Measurements from ENCODE around the gene AADACL3.
A peak's percentile ranks its signal among the peaks of the same experiment; 100 is the strongest.
"Not testable (repeated sequence)": the region's sequence is repeated elsewhere in the genome, so short reads cannot be mapped to it uniquely, and the experiment has no call there.

Gene AADACL3

DNA sequence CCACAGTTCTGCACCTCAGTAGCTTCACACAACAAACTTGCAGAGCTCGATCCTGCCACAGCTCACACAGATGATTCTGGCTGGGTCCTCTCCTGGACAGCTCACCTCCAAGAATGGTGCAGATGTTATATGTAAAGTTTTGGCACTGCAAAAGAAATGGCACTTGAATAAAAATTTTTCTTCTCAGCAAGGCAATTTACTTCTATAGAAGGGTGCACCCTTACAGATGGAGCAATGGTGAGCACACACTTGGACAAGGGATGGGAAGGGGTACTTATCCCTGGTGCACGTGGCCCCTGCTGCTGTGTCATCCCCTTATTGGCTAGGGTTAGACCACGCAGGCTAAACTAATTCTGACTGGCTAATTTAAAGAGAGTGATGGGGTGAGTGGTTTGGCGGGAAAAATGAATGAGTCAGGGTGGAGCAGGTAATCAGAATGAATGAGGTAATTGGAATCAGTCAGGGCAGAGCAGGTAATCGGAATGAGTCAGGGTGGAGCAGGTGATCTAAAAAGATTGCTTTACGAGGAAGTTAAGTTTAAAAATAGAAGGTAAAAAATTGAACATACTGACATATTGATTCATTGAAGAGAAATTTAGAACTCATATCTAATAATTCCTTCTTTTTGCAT, 12.0 kb upstream of the AADACL3 start:
- no peak overlapping the region for H3K27ac ChIP-seq (ENCODE audit: low read length)
- no peaks in the 10 kb centered on the region for H3K36me3 ChIP-seq (ENCODE audit: insufficient read depth, low read depth, low read length)
- no peak overlapping the region for H3K9ac ChIP-seq (ENCODE audit: low read depth, low read length)
- H3K9me3 ChIP-seq (ENCODE audit: insufficient read depth, low read depth, low read length): peaks cover 7% of the 10 kb centered on the region
- H3K4me3 ChIP-seq (ENCODE audit: low read length): no peak overlapping the region
- H3K27me3 ChIP-seq (ENCODE audit: insufficient read depth, low read length): no peaks in the 10 kb centered on the region
- H3K4me1 ChIP-seq (ENCODE audit: insufficient read depth, low read length): no peaks in the 10 kb centered on the region

DNA sequence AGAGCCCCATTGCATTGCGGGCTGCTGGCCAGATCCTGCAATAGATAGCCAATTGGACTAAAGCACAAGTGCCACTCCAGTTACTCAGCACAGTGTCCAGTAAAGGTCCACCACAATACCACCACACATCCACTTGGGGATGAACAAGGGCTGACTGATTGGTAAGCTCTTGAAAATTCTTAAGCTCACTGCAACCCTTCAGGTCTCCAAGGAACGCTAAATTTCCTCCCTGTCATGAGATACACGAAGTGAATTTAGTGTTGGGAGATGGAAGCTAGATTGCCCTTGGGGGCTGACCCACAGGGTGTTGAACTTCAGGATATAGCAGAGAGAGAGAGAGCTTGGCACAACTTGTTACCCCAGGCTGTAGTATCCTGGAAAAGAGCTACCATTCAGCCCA, 9.8 kb upstream of the AADACL3 start:
- H3K4me1 ChIP-seq (ENCODE audit: insufficient read depth, low read length): no peaks in the 10 kb centered on the region

DNA sequence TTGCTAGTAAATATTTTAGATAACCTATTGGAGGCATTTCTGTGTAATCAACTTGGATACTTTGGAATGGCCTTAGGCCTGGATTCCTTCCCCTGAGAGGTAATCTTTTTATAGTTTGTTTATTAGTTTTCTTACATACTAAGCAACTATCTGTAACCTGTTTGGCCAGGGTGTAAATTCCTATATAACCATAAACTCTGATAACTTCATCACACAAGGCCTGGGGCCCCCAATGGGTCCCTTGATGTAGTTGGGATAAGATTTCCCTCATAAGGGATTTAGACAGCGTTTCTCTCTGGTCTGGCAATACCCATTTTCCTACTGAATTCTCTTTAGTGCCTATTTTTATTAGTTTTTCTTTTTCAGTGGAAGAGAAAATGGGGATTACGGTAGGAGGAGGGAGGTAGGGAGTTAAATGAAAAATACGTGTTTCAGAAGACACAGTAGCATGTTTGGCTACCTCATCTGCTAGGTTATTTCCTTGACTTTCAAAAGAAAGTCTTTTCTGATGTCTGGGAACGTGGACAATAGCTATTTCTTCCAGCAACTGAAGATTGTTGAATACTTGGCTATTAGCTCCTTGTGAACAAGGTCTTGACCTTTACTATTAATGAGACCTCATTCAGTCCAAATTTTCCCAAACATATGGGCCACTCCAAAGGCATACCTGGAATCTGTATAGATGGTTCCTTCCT, 7.4 kb upstream of the AADACL3 start:
- Histone ChIP-seq H3K27me3 (ENCODE audit: insufficient read depth, low read length) (no peaks in the 10 kb centered on the region), H3K4me3 (ENCODE audit: low read length) (no peak overlapping the region), H3K27ac (ENCODE audit: low read length) (no peak overlapping the region), H3K36me3 (ENCODE audit: insufficient read depth, low read depth, low read length) (no peaks in the 10 kb centered on the region), H3K9me3 (ENCODE audit: insufficient read depth, low read depth, low read length) (peaks cover 4% of the 10 kb centered on the region; the same call in 1 of the 2 replicates), H3K4me1 (ENCODE audit: insufficient read depth, low read length) (peaks cover 16% of the 10 kb centered on the region), H3K9ac (ENCODE audit: low read depth, low read length) (no peak overlapping the region)

More for the DNA sequence above, 9.8 kb upstream of the AADACL3 start:
- Histone ChIP-seq H3K4me3 (ENCODE audit: low read length) (no peak overlapping the region), H3K36me3 (ENCODE audit: insufficient read depth, low read depth, low read length) (no peaks in the 10 kb centered on the region), H3K27ac (ENCODE audit: low read length) (no peak overlapping the region), H3K9me3 (ENCODE audit: insufficient read depth, low read depth, low read length) (peaks cover 4% of the 10 kb centered on the region), H3K9ac (ENCODE audit: low read depth, low read length) (no peak overlapping the region), H3K27me3 (ENCODE audit: insufficient read depth, low read length) (no peaks in the 10 kb centered on the region)

DNA sequence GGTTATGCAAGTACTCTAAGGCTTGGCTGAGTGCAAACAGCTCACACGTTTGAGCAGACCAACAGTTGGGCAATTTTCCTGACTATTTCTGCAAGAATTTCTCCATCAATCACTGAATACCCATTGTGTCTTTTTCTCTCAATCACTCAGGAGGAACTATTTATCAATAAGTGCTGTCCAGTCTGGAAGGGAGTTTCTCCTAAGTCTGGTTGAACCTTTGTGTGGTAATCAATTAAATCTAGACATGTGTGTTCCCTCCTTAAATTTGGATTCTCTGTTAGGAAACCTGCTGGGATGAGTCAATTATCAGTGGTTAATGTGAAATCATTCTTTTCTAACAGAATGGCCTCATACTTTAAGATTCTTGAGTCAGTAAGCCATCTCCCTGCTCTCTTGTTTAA, 6.8 kb upstream of the AADACL3 start:
- Histone ChIP-seq H3K27me3 (ENCODE audit: insufficient read depth, low read length) (no peaks in the 10 kb centered on the region), H3K9me3 (ENCODE audit: insufficient read depth, low read depth, low read length) (peaks cover 3% of the 10 kb centered on the region; the same call in 1 of the 2 replicates), H3K36me3 (ENCODE audit: insufficient read depth, low read depth, low read length) (no peaks in the 10 kb centered on the region), H3K4me3 (ENCODE audit: low read length) (no peak overlapping the region), H3K27ac (ENCODE audit: low read length) (no peak overlapping the region), H3K9ac (ENCODE audit: low read depth, low read length) (no peak overlapping the region), H3K4me1 (ENCODE audit: insufficient read depth, low read length) (peaks cover 16% of the 10 kb centered on the region)

DNA sequence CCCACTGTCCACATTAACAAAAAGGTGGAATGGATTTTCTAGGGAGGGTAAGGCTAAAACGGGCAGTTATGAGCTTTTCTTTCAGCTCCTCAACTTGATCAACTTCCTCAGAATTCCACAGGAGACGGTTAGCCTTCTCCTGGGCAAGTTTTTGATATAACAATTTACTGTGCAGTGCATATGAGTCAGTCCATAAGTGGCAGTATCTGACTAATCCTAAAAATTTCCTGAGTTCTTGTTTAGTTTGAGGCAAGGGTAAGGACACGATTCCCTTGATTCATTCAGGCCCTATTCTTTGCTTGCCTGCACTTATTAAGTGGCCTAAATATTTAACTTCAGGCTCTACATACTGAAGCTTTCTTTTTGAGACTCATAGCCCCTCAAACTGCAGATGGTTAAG, 6.2 kb upstream of the AADACL3 start:
- Histone ChIP-seq H3K4me3 (ENCODE audit: low read length) (no peak overlapping the region), H3K27ac (ENCODE audit: low read length) (no peak overlapping the region), H3K4me1 (ENCODE audit: insufficient read depth, low read length) (peaks cover 18% of the 10 kb centered on the region), H3K9ac (ENCODE audit: low read depth, low read length) (no peak overlapping the region), H3K9me3 (ENCODE audit: insufficient read depth, low read depth, low read length) (no peaks in the 10 kb centered on the region; the same call in 1 of the 2 replicates), H3K36me3 (ENCODE audit: insufficient read depth, low read depth, low read length) (no peaks in the 10 kb centered on the region), H3K27me3 (ENCODE audit: insufficient read depth, low read length) (no peaks in the 10 kb centered on the region)

DNA sequence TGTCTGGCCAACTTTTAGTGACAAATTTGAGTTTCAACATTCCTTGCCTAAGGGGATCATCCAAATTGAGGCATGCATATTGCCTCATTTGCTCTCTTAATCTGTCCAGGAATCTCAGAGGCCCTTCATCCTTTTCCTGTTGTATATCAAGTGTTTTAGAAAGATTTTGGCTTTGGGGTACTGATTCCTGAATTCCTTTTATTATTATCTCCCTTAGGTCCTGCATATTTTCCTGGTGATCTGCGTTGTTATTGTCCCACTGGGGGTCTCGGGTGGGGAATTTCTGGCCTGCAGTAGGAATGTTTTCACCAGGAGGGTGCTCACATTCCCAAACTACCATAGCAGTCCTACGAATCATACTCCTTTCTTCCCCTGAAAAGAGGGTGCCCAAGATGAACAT, 4.4 kb upstream of the AADACL3 start:
- Histone ChIP-seq H3K27me3 (ENCODE audit: insufficient read depth, low read length) (no peaks in the 10 kb centered on the region), H3K9me3 (ENCODE audit: insufficient read depth, low read depth, low read length) (no peaks in the 10 kb centered on the region; the same call in 1 of the 2 replicates), H3K9ac (ENCODE audit: low read depth, low read length) (no peak overlapping the region), H3K4me1 (ENCODE audit: insufficient read depth, low read length) (peaks cover 34% of the 10 kb centered on the region), H3K36me3 (ENCODE audit: insufficient read depth, low read depth, low read length) (no peaks in the 10 kb centered on the region), H3K27ac (ENCODE audit: low read length) (no peak overlapping the region), H3K4me3 (ENCODE audit: low read length) (no peak overlapping the region)

DNA sequence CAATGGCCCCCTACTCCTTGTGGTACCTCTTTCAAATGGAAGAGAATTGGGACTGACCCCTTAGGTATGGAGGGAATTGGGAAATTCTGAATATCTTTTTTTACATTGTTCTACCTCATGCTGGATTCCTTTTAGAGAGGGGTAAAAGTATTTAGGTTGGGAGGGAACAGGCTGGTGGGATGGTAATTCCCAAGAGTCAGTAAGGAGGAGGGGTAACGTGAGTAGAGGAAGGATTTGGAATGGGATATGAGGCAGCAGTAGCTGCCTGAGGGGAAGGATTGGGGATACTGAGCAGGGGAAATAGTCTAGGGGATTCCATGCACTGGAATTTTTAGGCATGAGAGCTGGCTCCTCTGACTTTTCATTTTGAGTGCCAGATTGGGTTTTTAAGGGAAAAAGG, 3.8 kb upstream of the AADACL3 start:
- Histone ChIP-seq H3K9me3 (ENCODE audit: insufficient read depth, low read depth, low read length) (no peaks in the 10 kb centered on the region), H3K4me1 (ENCODE audit: insufficient read depth, low read length) (peaks cover 39% of the 10 kb centered on the region), H3K36me3 (ENCODE audit: insufficient read depth, low read depth, low read length) (no peaks in the 10 kb centered on the region), H3K9ac (ENCODE audit: low read depth, low read length) (no peak overlapping the region), H3K27me3 (ENCODE audit: insufficient read depth, low read length) (no peaks in the 10 kb centered on the region), H3K27ac (ENCODE audit: low read length) (no peak overlapping the region), H3K4me3 (ENCODE audit: low read length) (no peak overlapping the region)

DNA sequence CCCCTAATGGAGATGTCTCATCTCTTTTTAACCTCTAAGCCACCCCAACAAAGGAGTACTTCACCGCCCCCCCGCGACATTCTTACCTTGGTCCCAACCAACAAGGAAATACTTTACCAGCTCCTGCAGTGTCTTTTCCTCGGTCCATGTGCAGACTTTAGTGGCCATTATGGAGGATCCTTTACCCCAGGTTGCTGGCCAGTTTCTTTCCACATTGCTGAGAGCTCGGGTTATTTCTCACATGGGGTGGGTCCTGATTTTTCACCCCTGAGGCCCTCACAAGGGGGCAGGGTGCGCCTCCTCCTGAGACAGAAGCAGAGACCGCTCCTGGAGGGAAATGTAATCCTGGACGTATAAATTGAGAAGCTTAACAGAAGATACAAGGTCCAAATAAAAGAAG, 3.0 kb upstream of the AADACL3 start:
- Histone ChIP-seq H3K4me1 (ENCODE audit: insufficient read depth, low read length) (peaks cover 48% of the 10 kb centered on the region), H3K9ac (ENCODE audit: low read depth, low read length) (no peak overlapping the region), H3K27ac (ENCODE audit: low read length) (no peak overlapping the region), H3K27me3 (ENCODE audit: insufficient read depth, low read length) (no peaks in the 10 kb centered on the region), H3K9me3 (ENCODE audit: insufficient read depth, low read depth, low read length) (no peaks in the 10 kb centered on the region), H3K4me3 (ENCODE audit: low read length) (no peak overlapping the region), H3K36me3 (ENCODE audit: insufficient read depth, low read depth, low read length) (no peaks in the 10 kb centered on the region)

DNA sequence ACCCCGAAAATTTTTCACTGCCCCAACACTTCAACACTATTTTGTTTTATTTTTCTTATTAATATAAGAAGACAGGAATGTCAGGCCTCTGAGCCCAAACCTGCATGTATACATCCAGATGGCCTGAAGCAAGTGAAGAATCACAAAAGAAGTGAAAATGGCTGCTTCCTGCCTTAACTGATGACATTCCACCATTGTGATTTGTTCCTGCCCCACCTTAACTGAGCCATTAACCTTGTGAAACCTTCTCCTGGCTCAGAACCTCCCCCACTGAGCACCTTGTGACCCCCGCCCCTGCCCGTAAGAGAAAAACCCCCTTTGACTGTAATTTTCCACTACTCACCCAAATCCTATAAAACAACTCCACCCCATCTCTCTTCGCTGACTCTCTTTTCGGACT, 2.3 kb upstream of the AADACL3 start:
- not testable (repeated sequence) for H3K36me3 ChIP-seq (ENCODE audit: insufficient read depth, low read depth, low read length); H3K27me3 ChIP-seq (ENCODE audit: insufficient read depth, low read length); H3K9ac ChIP-seq (ENCODE audit: low read depth, low read length); H3K9me3 ChIP-seq (ENCODE audit: insufficient read depth, low read depth, low read length); H3K4me3 ChIP-seq (ENCODE audit: low read length); H3K27ac ChIP-seq (ENCODE audit: low read length)
- peaks cover 48% of the 10 kb centered on the region for H3K4me1 ChIP-seq (ENCODE audit: insufficient read depth, low read length)

DNA sequence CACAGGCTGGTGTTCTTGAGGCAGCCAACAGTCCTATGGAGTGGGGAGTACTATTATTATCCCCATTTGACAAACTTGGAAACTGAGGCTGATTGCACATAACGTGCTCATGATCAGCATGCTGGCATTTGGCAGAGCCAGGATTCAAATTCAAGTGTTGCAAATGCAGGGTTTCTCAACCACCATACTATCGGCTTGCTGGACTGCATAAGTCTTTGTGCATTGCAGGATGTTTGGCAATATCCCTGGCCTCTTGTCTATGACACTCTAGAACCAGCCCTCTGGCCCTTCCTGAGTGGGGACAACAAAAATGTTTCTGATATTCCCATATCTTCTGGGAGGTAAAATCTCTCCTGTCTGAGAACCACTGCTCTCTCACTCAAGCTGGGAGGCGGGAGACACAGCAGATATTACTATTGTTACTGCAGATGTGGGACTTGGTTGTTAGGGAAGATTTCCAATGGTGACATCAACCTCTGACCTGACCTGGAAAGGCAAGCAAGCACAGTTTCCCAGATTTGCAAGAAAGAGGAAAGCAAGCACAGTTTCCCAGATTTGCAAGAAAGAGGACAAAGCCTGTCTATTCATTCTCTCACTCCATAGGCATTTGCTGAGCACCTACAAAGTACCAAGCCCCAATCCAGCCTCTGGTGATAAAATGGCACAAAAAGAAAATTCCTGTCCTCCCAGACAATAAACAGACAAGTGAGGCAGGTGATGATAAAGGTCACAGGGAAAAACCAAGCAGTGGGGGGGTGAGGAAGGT, 1.0 kb upstream of the AADACL3 start:
- Histone ChIP-seq H3K27ac (ENCODE audit: low read length) (no peak overlapping the region), H3K9me3 (ENCODE audit: insufficient read depth, low read depth, low read length) (no peaks in the 10 kb centered on the region), H3K4me1 (ENCODE audit: insufficient read depth, low read length) (peaks cover 52% of the 10 kb centered on the region), H3K27me3 (ENCODE audit: insufficient read depth, low read length) (no peaks in the 10 kb centered on the region), H3K36me3 (ENCODE audit: insufficient read depth, low read depth, low read length) (no peaks in the 10 kb centered on the region), H3K9ac (ENCODE audit: low read depth, low read length) (no peak overlapping the region), H3K4me3 (ENCODE audit: low read length) (no peak overlapping the region)

DNA sequence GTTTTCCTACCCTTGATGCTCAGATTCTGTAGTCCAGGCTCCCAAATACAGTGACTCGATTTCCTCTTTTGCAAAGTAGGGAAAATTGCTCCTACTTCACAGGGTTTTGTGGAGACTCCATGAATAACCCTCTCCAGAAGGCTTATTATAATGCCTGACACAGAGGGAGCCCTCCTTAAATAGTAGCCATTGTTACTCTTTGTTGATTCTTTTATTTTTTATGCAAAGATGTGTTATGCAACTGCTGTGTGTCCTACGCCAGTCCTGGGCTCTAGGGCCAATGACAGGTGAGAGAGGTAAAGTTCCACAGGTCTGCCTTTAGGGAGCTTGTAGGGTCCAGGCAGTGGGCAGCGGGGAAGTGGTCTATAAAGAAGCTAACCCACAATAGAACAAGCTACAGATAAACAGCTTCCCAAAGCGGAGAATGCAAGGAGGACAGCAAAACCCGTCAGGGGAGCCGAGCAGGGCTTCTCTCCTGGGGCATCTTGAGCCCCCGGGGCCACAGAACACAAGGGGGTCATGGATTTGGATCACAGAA, 1.5 kb downstream of the AADACL3 start:
- Histone ChIP-seq H3K36me3 (ENCODE audit: insufficient read depth, low read depth, low read length) (no peaks in the 10 kb centered on the region), H3K27me3 (ENCODE audit: insufficient read depth, low read length) (no peaks in the 10 kb centered on the region), H3K4me1 (ENCODE audit: insufficient read depth, low read length) (peaks cover 47% of the 10 kb centered on the region), H3K9ac (ENCODE audit: low read depth, low read length) (no peak overlapping the region), H3K9me3 (ENCODE audit: insufficient read depth, low read depth, low read length) (no peaks in the 10 kb centered on the region), H3K4me3 (ENCODE audit: low read length) (peak overlapping the region; percentile 19; the same call in 1 of the 2 replicates), H3K27ac (ENCODE audit: low read length) (peak overlapping the region; percentile 12)

Measured in iPS-20b (cell line).